Astrocyte (in vitro differentiated cells and primary cell): ENCODE data around the gene ZNF48.

ENCODE experiments used
- CTCF ChIP-seq: IDR thresholded peaks from 2 replicates; pipeline ENCODE4 v1.5.1; 2011; ENCODE audit warnings: low read depth, mild to moderate bottlenecking, inconsistent platforms, low read length, moderate library complexity; ENCODE audit not compliant: insufficient read depth
- EZH2 ChIP-seq: IDR thresholded peaks from 2 replicates; pipeline ENCODE4 v1.6.1; 2012; ENCODE audit warnings: mild to moderate bottlenecking, low read length, inconsistent platforms; ENCODE audit not compliant: insufficient read depth

- TF ChIP-seq CTCF (no peak), EZH2 (no peak)
Observed at GRCh38 chr16:30383521-30383920, 11.7 kb upstream of the ZNF48 start.
